ENCODE data around the gene NUDT9.
"Not testable (repeated sequence)": the region's sequence is repeated elsewhere in the genome, so short reads cannot be mapped to it uniquely, and the experiment has no call there.

Gene NUDT9

GRCh38 chr4:87442889-87443288 is 20.5 kb downstream of the NUDT9 start:
- DNase-seq (ENCODE audit: low read depth), result no peak
- in situ Hi-C loops (cut with HindIII; ENCODE audit: low sequenced_read_pairs), result no loop called here

GRCh38 chr4:87444741-87445140 is 22.4 kb downstream of the NUDT9 start:
- H3K4me3 ChIP-seq (ENCODE audit: low read depth, low read length), result no peak overlapping the region
- in situ Hi-C loops (cut with HindIII; ENCODE audit: low sequenced_read_pairs), result no loop called here
- no peak for DNase-seq (ENCODE audit: low read depth)
- no peak for TF ChIP-seq CTCF (IDR thresholded peaks at IDR 0.05; ENCODE audit: low read depth, low read length, missing control alignments)

More at GRCh38 chr4:87442889-87443288, 20.5 kb downstream of the NUDT9 start:
- no peak for TF ChIP-seq CTCF (IDR thresholded peaks at IDR 0.05; ENCODE audit: low read depth, low read length, missing control alignments)
- H3K4me3 ChIP-seq (ENCODE audit: low read depth, low read length), result no peak overlapping the region

- in situ Hi-C loops (cut with HindIII; ENCODE audit: low sequenced_read_pairs), result no loop called here
- no peak for TF ChIP-seq CTCF (IDR thresholded peaks at IDR 0.05; ENCODE audit: low read depth, low read length, missing control alignments)
These were observed 23.6 kb downstream of the NUDT9 start for GRCh38 chr4:87445964-87446363.

GRCh38 chr4:87446375-87446774 is 24.0 kb downstream of the NUDT9 start:
- in situ Hi-C loops (cut with HindIII; ENCODE audit: low sequenced_read_pairs), result not testable (repeated sequence)

More at GRCh38 chr4:87445964-87446363, 23.6 kb downstream of the NUDT9 start:
- H3K4me3 ChIP-seq (ENCODE audit: low read depth, low read length), result no peak overlapping the region
- no peak for DNase-seq (ENCODE audit: low read depth)

GRCh38 chr4:87451537-87451936 is 29.2 kb downstream of the NUDT9 start:
- H3K4me3 ChIP-seq (ENCODE audit: low read depth, low read length), result no peak overlapping the region
- DNase-seq (ENCODE audit: low read depth), result no peak
- no peak for TF ChIP-seq CTCF (IDR thresholded peaks at IDR 0.05; ENCODE audit: low read depth, low read length, missing control alignments)
- in situ Hi-C loops (cut with HindIII; ENCODE audit: low sequenced_read_pairs), result no loop called here

More at GRCh38 chr4:87446375-87446774, 24.0 kb downstream of the NUDT9 start:
- H3K4me3 ChIP-seq (ENCODE audit: low read depth, low read length); DNase-seq (ENCODE audit: low read depth): not testable (repeated sequence)

GRCh38 chr4:87458913-87459312 is 36.5 kb downstream of the NUDT9 start:
- DNase-seq (ENCODE audit: low read depth), result no peak
- no peak for TF ChIP-seq CTCF (IDR thresholded peaks at IDR 0.05; ENCODE audit: low read depth, low read length, missing control alignments)
- H3K4me3 ChIP-seq (ENCODE audit: low read depth, low read length), result no peak overlapping the region
- in situ Hi-C loops (cut with HindIII; ENCODE audit: low sequenced_read_pairs), result no loop called here

- no peak for TF ChIP-seq CTCF (IDR thresholded peaks at IDR 0.05; ENCODE audit: low read depth, low read length, missing control alignments)
- DNase-seq (ENCODE audit: low read depth), result peak; percentile 8
- in situ Hi-C loops (cut with HindIII; ENCODE audit: low sequenced_read_pairs), result no loop called here
- H3K4me3 ChIP-seq (ENCODE audit: low read depth, low read length), result no peak overlapping the region
These were observed 38.9 kb downstream of the NUDT9 start for GRCh38 chr4:87461281-87461700.
